Activated gamma-delta T cell treated with anti-CD3 and anti-CD28 coated beads, Interleukin-2, amount 50 U/mL, for 16 hours (primary cell): Measurements from ENCODE around the gene SETD3.

Experiments used
- DNase-seq: peaks from one replicate; pipeline ENCODE4 v3.0.0-alpha.2; 2020; ENCODE audit warnings: low read depth

Gene SETD3

GRCh38 chr14:99422228-99423010, 58.2 kb downstream of the SETD3 start:
- no peak for DNase-seq

DNA sequence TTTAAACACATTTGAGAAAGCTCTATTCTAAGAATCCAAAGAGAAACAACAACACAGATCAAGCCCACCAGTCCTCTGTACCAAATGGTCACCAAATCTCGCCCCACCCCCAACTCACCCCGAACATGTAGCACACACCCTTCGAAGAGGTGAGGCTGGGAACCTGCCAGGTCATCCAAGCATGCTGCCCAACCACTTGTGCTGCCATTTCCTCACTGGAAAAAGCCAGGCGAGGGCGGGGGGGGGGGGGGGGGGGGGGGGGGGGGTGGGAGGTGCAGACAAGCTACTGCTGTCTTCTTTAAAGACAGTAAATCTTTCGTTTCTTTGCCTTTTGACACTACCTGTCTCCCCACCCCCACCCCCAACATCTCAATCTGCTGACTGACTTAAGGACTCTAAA, 59.9 kb downstream of the SETD3 start:
- DNase-seq = no peak

GRCh38 chr14:99419905-99420304, 60.8 kb downstream of the SETD3 start:
- DNase-seq = no peak

DNA sequence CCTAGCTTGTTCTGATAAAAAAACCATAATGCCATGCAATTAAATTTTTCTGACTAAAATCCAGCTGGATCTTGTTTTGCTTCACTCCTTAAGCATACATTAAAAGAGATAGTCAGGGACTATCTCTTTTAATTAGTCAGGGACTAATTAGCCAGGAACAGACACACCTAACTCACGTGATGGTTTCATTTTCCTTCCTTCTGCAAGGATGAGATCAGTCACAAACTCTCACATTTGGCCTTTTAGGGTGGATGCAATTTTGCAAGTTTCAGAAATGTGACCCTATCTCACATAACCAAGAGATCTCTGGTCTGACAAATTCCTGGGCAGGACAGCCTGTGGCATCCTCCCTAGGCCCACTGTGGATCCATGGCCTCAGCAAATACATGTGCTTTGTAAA, 62.4 kb downstream of the SETD3 start:
- no peak for DNase-seq

GRCh38 chr14:99416909-99417308, 63.8 kb downstream of the SETD3 start:
- DNase-seq = no peak

DNA sequence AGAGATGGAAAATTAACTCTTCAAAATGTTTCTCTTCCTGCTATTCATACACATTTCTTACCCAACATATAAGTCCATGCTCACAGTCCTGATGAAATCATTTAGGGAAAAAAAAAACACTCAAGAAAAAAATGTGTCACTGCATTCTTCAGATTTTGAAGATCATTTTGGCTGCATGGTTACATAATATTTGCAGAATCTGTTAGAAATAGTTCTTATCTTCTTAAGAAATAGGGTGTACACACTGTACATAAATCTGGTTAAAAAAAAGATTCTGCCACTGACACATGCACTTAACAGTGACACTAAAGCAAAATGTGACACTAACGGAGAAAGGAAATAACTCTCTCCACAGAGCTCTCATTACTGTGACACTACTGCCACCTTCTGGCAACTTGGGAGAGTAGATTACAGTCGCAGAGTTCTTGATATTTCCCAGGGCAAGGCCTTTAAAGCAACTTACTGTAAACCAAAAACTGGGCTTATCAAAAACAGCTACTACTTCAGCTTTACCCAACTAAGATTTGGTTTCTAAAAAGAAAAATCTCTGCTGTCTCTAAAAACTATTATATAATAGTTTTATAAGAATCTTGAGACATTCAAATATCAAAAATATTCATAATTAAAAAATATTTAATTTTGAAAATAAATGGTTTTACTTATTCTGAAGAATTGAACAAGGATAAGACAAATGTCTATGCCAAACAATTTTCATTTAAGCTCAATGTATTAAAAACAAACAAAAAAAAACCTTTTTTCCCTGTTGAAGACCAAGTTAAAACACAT, 65.0 kb downstream of the SETD3 start:
- peak; percentile 56 for DNase-seq

GRCh38 chr14:99413911-99414310, 66.7 kb downstream of the SETD3 start:
- DNase-seq = no peak

DNA sequence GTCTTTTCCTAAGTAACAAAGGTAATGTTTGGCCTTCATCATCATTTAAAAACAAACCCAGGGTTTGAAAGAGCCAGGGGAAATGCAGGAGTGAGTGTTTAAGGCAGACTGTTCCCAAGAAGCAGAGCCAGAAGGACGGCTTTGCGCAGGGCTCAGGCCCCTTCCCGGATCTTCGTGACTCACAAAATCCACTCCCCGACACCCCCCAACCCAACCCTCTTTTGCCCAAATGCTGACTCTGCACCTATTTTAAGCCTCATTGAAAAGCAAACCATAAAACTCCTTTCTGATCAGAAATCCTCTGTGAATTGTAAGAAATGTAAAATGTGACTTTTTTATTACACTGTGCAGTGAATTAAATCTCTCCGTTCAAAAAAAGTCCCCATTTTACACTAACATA, 67.5 kb downstream of the SETD3 start:
- no peak for DNase-seq

DNA sequence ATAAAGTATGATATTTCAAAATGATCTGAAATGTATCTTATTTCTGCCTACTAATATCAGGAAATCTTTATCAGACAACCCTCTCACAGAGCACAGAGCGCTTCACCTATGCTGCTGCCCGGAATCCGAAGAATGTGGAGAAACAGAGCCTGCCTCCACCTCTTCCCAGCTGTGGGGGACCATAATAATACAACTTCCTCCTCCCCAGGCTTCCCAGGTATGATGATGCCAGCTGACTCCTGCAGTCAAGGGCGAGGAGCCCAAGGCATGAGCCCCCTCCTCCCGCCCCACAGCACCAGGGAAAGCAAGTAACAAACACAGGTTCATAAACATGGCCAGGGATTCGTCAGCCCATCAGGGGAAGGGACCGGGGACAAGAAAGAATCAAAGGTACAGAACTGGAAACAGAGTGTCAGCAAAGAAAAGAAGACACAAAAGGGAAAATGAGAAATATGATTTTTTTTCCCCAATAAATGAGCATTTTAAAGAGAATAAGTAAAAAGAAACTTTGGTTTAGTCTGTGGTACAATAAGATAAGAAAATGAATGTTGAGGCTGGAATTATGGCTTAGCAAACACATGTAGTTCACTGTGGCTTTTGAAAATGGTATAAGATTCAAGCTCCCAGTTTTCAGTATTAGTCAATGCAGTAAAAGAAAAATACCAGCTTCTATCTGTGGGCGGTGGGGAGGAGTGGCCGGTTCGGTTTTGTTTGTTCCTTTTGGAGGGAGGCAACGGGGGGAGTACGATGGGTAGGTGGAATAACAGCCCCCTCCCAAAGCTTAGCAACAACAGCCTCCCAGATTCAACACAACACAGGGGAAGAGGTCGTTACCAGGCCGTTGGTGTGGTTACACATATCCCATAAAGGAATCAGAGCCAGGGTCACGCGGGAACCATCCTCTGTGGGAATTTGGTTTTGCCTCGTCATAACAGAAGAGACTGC, 68.3 kb downstream of the SETD3 start:
- no peak for DNase-seq

DNA sequence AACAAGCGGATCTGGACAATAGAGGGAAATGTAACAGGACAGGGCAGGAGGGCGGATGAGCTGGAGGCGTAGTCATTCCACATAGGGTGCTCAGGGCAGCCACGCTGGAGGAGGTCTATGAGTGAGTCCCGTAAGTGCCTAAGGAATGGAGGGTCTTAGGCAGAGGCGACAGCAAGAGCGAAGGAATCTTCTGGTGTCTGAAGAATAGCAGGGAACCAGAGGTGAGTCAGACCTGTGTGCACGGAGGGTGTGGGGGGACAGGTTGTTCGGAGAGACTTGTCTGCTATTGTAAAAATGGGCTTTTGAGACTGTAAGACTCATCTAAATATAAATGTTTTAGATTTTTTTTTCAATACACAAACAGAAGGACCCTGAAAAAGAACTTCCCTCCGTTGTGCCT, 70.6 kb downstream of the SETD3 start:
- no peak for DNase-seq

DNA sequence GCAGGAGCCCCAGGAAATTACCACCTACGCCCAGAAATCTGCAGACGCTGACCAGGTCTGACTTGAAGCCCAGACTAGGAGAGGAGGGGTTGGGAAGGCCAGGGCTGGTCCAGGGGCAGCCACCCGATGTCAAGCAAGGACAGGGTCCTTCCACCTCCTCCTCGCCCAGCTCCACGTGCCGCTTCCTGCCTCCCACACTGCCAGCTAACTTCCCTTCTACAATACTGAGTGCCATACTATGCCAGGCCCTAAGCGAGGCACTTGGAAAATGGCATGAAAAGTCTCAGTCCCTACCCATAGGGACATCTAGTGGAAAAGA, 71.7 kb downstream of the SETD3 start:
- DNase-seq = no peak

DNA sequence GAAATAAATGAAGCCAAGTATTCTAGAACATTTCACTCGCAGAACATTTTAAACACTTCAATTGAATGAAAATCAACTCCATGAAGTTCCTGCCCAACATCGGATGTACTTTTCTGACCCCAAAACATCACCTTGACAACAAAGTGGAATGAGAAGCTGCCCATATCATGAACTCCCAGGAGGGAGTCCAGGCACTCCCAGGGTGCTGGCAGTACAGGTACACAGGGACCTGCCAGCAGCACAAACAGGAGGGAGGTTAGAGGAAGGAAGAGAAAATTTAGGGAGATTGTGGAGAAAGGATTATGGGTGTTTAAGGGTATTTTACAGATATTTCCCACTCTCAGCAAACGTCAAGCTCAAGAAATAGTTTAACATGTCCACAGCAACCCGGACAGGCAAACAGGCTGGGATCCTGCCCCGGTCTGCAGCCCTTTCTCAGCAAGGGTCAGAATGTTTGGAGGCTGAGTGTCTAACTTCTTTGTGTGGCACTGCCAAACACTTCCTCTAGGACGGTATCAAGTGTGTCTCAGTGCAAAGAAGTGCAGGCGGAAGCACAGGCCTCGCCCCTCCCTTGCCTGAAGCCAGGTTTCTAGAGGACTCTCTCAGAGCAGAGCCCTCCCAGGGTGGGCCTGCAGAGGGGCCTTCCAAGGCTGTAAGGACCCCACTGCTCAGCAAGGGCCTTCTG, 72.2 kb downstream of the SETD3 start:
- DNase-seq = no peak

- no peak for DNase-seq
Observed at GRCh38 chr14:99407416-99407815, 73.2 kb downstream of the SETD3 start.

- no peak for DNase-seq
Observed at GRCh38 chr14:99402950-99403349, 77.7 kb downstream of the SETD3 start.

GRCh38 chr14:99402285-99402648, 78.4 kb downstream of the SETD3 start:
- no peak for DNase-seq

GRCh38 chr14:99401621-99402284, 78.9 kb downstream of the SETD3 start:
- no peak for DNase-seq

- DNase-seq = no peak
Observed at GRCh38 chr14:99401211-99401610, 79.4 kb downstream of the SETD3 start.

GRCh38 chr14:99397698-99398097, 83.0 kb downstream of the SETD3 start:
- no peak for DNase-seq

- no peak for DNase-seq
Observed at GRCh38 chr14:99395909-99396530, 84.6 kb downstream of the SETD3 start.

DNA sequence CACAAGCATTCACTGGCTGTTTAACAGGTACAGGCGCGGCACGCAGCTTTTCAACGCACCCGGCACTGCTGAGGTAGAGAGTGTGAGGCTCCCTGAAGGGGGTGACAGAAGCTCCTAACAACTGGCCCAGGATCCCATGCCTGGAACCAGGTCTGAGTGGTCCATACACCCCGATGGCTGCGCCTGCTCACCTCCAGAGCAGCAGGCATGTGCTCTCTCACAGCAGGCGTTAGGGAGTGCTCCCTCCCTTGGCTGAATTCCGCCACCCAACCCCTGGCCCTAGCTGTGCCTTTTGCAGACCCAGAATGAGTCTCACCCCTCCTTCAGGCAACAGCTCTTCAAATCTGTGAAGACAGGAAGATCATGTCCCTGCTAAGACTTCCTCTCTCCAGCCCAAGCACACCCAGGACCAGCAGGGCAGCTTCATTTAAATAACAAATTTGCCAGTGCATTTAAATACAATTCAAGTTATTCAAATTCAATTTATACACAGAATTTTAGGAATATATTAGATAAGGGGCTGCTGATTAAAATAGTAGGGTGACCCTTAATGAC, 86.0 kb downstream of the SETD3 start:
- no peak for DNase-seq
